GM06990 (cell line): Measurements from ENCODE around the gene FBLN1.
A peak's percentile ranks its signal among the peaks of the same experiment; 100 is the strongest.
"Not testable (repeated sequence)": the region's sequence is repeated elsewhere in the genome, so short reads cannot be mapped to it uniquely, and the experiment has no call there.

ENCODE experiments used
- DNase-seq: peaks from one replicate; pipeline ENCODE4 v3.0.0-alpha.2; 2011; ENCODE audit not compliant: insufficient read length; ENCODE audit errors: extremely low read depth
- H3K27me3 ChIP-seq: replicated peaks from 2 replicates; pipeline ENCODE4 v1.6.0; 2011; ENCODE audit warnings: low read length; ENCODE audit not compliant: control insufficient read depth, insufficient read depth
- H3K36me3 ChIP-seq: 2 replicates; pipeline ENCODE4 v1.5.1; 2011; ENCODE audit warnings: low read length; ENCODE audit not compliant: control insufficient read depth, insufficient read depth
- H3K4me3 ChIP-seq: replicated peaks from 2 replicates; pipeline ENCODE4 v1.5.1; 2011; ENCODE audit warnings: low read depth, mild to moderate bottlenecking, control low read depth, low read length
- CTCF ChIP-seq: IDR thresholded peaks from 2 replicates; pipeline ENCODE4 v1.5.1; 2011; ENCODE audit warnings: low read length, control low read depth, mild to moderate bottlenecking, inconsistent platforms; ENCODE audit not compliant: insufficient read depth, poor library complexity, severe bottlenecking

FBLN1 gene

GRCh38 chr22:45456811-45457210 is 45.9 kb upstream of the FBLN1 start:
- H3K27me3 ChIP-seq: no peaks in the 10 kb centered on the region; the same call in 1 of the 2 replicates
- H3K4me3 ChIP-seq: no peak overlapping the region
- TF ChIP-seq CTCF: no peak

GRCh38 chr22:45458532-45458931 is 44.2 kb upstream of the FBLN1 start:
- no peak for TF ChIP-seq CTCF
- no peak for DNase-seq
- H3K36me3 ChIP-seq: no peaks in the 10 kb centered on the region
- no peaks in the 10 kb centered on the region; the same call in 1 of the 2 replicates for H3K27me3 ChIP-seq
- no peak overlapping the region for H3K4me3 ChIP-seq

More at GRCh38 chr22:45456811-45457210, 45.9 kb upstream of the FBLN1 start:
- no peak for DNase-seq
- no peaks in the 10 kb centered on the region for H3K36me3 ChIP-seq

GRCh38 chr22:45459235-45459634 is 43.4 kb upstream of the FBLN1 start:
- TF ChIP-seq CTCF: no peak
- Histone ChIP-seq H3K4me3 (no peak overlapping the region), H3K27me3 (no peaks in the 10 kb centered on the region), H3K36me3 (no peaks in the 10 kb centered on the region)
- no peak for DNase-seq

- H3K27me3 ChIP-seq: no peaks in the 10 kb centered on the region
- H3K4me3 ChIP-seq: no peak overlapping the region
- DNase-seq: no peak
- H3K36me3 ChIP-seq: no peaks in the 10 kb centered on the region
- TF ChIP-seq CTCF: no peak
These were observed 42.2 kb upstream of the FBLN1 start for GRCh38 chr22:45460288-45461109.

GRCh38 chr22:45462034-45462655 is 40.5 kb upstream of the FBLN1 start:
- no peaks in the 10 kb centered on the region for H3K36me3 ChIP-seq
- DNase-seq: no peak
- no peaks in the 10 kb centered on the region for H3K27me3 ChIP-seq
- TF ChIP-seq CTCF: peak; percentile 46
- no peak overlapping the region for H3K4me3 ChIP-seq

- H3K36me3 ChIP-seq, H3K27me3 ChIP-seq, H3K4me3 ChIP-seq, DNase-seq: not testable (repeated sequence)
These were observed 39.0 kb upstream of the FBLN1 start for GRCh38 chr22:45463691-45464090.
